WI38 (cell line): ENCODE data around the gene IL17RE.
"Not testable (repeated sequence)": the region's sequence is repeated elsewhere in the genome, so short reads cannot be mapped to it uniquely, and the experiment has no call there.

Source experiments
- H3K4me3 ChIP-seq: 2 replicates; pipeline ENCODE4 v1.5.1; 2011; ENCODE audit warnings: low read depth, mild to moderate bottlenecking, control low read depth, low read length
- CTCF ChIP-seq: IDR thresholded peaks from 2 replicates; pipeline ENCODE4 v1.5.1; 2012; ENCODE audit warnings: low read depth, mild to moderate bottlenecking, control low read depth, low read length

Gene IL17RE

GRCh38 chr3:9863058-9863772 lies 39.4 kb upstream of the IL17RE start:
- H3K4me3 ChIP-seq, result no peak overlapping the region
- TF ChIP-seq CTCF, result no peak

- no peak for TF ChIP-seq CTCF
- no peak overlapping the region for H3K4me3 ChIP-seq
These were observed 38.3 kb upstream of the IL17RE start for GRCh38 chr3:9864200-9864927.

GRCh38 chr3:9865125-9865637 lies 37.5 kb upstream of the IL17RE start:
- not testable (repeated sequence) for H3K4me3 ChIP-seq

GRCh38 chr3:9866639-9867038 lies 36.0 kb upstream of the IL17RE start:
- H3K4me3 ChIP-seq, result no peak overlapping the region
- TF ChIP-seq CTCF, result no peak

GRCh38 chr3:9867106-9867505 lies 35.5 kb upstream of the IL17RE start:
- no peak overlapping the region for H3K4me3 ChIP-seq
- TF ChIP-seq CTCF, result no peak

GRCh38 chr3:9869955-9870354 lies 32.7 kb upstream of the IL17RE start:
- no peak for TF ChIP-seq CTCF

GRCh38 chr3:9870978-9871377 lies 31.7 kb upstream of the IL17RE start:
- TF ChIP-seq CTCF, result no peak
- H3K4me3 ChIP-seq, result no peak overlapping the region

More at GRCh38 chr3:9869955-9870354, 32.7 kb upstream of the IL17RE start:
- H3K4me3 ChIP-seq, result no peak overlapping the region

- not testable (repeated sequence) for H3K4me3 ChIP-seq
These were observed 30.6 kb upstream of the IL17RE start for GRCh38 chr3:9872067-9872466.
